Testis (tissue), 5 donors: ENCODE measurements around the gene CREBRF. TPM values are rescaled to one million over a fixed set of nuclear protein-coding genes. Genes with fewer than 3 reads are reported as not detected.

Experiments
- DNase-seq: peaks from one replicate; pipeline ENCODE4 v3.0.0-alpha.2; 2019
- H3K27ac ChIP-seq, 2 donors: fragments of 200-600 bp; sonication (generic); one replicate each; pipeline ENCODE4 v1.5.1; 2019
- H3K27me3 ChIP-seq: fragments of 200-600 bp; sonication (generic); one replicate; pipeline ENCODE4 v1.5.1; 2019
- H3K36me3 ChIP-seq: fragments of 200-600 bp; sonication (generic); one replicate; pipeline ENCODE4 v1.5.1; 2017; ENCODE audit warnings: low read depth; ENCODE audit errors: missing control alignments
- H3K4me1 ChIP-seq: fragments of 200-600 bp; sonication (generic); one replicate; pipeline ENCODE4 v1.5.1; 2019
- H3K4me3 ChIP-seq, 2 donors: fragments of 200-600 bp; sonication (generic); one replicate each; pipeline ENCODE4 v1.5.1; 2017 to 2019
- H3K9me3 ChIP-seq: fragments of 200-600 bp; sonication (generic); one replicate; pipeline ENCODE4 v1.5.1; 2017
- POLR2A ChIP-seq: fragments of 450-650 bp; IDR thresholded peaks from one replicate; pipeline ENCODE4 v1.6.1; 2017; ENCODE audit warnings: antibody characterized with exemption, mild to moderate bottlenecking, moderate library complexity
- WGBS, 2 donors: methylation state at CpG; one replicate each; pipeline ENCODE4 v1.1.5; 2018; 5-methylcytosine and 5-hydroxymethylcytosine counted together
- intact Hi-C: fragments of 100-400 bp; cut with DNase I; formaldehyde crosslinking; loops from one replicate; pipeline ENCODE4 v1.15.1; 2023; ENCODE audit warnings: low total_unique reads
- long read RNA-seq, 2 donors: transcript quantifications; one replicate each; lab custom pipeline, GENCODE V29; 2026
- polyA plus RNA-seq: library from polyadenylated mRNA; stranded (reverse); fragments of 350-450 nt; fragmentation: Illumina TruSeq; extraction: RNeasy Lipid Tissue Mini Kit (QIAGEN cat#74804); gene quantifications from one replicate; pipeline ENCODE4 v1.2.3, GENCODE V29; 2014; ENCODE audit warnings: low read depth, low replicate concordance; ENCODE audit not compliant: insufficient read depth
- total RNA-seq, 2 donors: library from RNA; depleted of rRNA; stranded (reverse); fragments of >200 nt; gene quantifications; one replicate each; pipeline ENCODE4 v1.2.3, GENCODE V29; 2016
- TF ChIP-seq, protein P1 (sequence below), 3 experiments: fragments of 450-650 bp in 2 of 3; fragments of 200-600 bp in 1 of 3; sonication (generic) in 1 of 3; IDR thresholded peaks; one replicate each; pipeline ENCODE4 v1.5.1; 2016 to 2019; ENCODE audit warnings: antibody characterized with exemption in 3 of 3, mild to moderate bottlenecking in 2 of 3, moderate library complexity in 1 of 3

The CREBRF gene, protein sequence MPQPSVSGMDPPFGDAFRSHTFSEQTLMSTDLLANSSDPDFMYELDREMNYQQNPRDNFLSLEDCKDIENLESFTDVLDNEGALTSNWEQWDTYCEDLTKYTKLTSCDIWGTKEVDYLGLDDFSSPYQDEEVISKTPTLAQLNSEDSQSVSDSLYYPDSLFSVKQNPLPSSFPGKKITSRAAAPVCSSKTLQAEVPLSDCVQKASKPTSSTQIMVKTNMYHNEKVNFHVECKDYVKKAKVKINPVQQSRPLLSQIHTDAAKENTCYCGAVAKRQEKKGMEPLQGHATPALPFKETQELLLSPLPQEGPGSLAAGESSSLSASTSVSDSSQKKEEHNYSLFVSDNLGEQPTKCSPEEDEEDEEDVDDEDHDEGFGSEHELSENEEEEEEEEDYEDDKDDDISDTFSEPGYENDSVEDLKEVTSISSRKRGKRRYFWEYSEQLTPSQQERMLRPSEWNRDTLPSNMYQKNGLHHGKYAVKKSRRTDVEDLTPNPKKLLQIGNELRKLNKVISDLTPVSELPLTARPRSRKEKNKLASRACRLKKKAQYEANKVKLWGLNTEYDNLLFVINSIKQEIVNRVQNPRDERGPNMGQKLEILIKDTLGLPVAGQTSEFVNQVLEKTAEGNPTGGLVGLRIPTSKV
- total RNA-seq, result 10 to 100 TPM; 55.6 to 58.4 TPM
- 24.2 TPM for polyA plus RNA-seq
- long read RNA-seq, donor 1, full-length matches to known transcripts, result 7 of 7 reads
- long read RNA-seq, donor 1, partial matches to known transcripts, result 0 of 7 reads
- long read RNA-seq, donor 1, other reads (novel, unspliced or antisense), result 0 of 7 reads
- long read RNA-seq, donor 2, partial matches to known transcripts, result 11 of 14 reads
- long read RNA-seq, donor 2, other reads (novel, unspliced or antisense), result 0 of 14 reads

DNA sequence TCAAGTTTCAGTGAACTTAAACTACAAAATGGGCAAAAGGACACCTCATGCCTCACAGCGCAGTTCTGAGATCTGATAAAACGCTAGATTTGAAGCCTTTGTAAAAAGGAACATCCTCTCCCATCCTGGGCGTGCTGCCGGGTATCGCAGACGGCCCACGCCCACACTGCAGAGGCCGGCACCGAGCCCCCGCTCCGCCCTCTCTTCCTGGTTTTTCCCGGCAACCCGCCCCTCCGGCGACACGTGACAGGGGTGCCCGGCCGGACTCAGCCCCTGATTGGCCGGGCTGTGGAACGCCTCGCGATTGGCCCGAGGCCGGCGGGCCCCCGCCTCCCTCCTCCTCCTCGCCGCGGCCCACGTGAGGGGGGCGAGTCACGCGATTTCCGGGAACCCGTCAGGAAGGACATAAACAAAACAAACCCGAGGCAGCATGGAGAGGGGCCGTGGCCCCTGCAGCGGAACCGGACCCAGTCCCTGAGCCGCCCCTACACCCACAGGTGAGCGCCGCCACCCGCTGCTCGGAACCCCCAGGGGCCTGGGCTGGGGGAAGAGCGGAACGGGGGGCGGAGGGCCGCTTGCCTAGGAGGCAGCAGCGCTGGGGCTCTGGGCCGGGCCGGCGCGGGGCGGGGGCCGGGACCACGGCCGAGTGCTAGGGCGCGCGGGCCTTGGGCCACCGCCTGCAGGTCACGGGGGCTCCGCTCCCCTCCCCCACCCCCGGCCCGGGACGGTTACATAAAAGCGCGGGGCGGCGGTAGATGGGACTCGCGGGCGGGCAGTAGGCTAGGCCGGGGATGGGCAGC lies at the start of gene CREBRF:
CREBRF (plus strand) TSS at position 370 of the 800 bp plus-strand sequence. CDS start 24,424 bp downstream, outside the sequence.
- Histone ChIP-seq H3K36me3 (no peaks in the 10 kb centered on the region), H3K4me3 (peak within 1 kb of the TSS; percentile 96 to 99), H3K27ac (peak within 1 kb of the TSS; percentile 98 to 99), H3K4me1 (peaks cover 6% of the 10 kb centered on the region), H3K9me3 (no peaks in the 10 kb centered on the region), H3K27me3 (no peaks in the 10 kb centered on the region)
- intact Hi-C loops, result no loop called here
- DNase-seq, result peak; percentile 97
- TF ChIP-seq POLR2A, result no peak
- TF ChIP-seq, protein P1, sequence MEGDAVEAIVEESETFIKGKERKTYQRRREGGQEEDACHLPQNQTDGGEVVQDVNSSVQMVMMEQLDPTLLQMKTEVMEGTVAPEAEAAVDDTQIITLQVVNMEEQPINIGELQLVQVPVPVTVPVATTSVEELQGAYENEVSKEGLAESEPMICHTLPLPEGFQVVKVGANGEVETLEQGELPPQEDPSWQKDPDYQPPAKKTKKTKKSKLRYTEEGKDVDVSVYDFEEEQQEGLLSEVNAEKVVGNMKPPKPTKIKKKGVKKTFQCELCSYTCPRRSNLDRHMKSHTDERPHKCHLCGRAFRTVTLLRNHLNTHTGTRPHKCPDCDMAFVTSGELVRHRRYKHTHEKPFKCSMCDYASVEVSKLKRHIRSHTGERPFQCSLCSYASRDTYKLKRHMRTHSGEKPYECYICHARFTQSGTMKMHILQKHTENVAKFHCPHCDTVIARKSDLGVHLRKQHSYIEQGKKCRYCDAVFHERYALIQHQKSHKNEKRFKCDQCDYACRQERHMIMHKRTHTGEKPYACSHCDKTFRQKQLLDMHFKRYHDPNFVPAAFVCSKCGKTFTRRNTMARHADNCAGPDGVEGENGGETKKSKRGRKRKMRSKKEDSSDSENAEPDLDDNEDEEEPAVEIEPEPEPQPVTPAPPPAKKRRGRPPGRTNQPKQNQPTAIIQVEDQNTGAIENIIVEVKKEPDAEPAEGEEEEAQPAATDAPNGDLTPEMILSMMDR (IDR thresholded peaks at IDR 0.05), result no peak
- WGBS, 2 donors, result 0 to 1% methylated on average over 5 to 72 of the region's 74 CpGs

DNA sequence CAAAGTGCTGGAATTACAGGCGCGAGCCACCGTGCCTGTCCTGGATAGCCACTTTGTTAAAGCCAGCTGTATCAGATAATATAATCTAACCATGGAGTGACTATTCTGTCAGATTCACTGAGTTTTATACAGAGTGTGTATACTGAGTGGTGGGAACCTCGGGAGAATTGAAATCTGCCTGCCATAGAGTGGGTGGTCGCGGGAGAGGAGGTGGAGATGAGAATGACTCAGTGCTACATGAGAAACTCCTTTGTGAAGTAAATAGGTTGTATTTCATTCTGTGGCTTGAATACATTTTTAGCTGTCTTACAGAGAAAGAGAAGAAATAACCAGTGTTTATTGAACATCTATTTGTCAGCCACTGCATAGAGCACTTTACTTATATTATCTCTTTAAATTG lies 46.1 kb upstream of the CREBRF start:
- Histone ChIP-seq H3K27ac (no peak overlapping the region), H3K4me1 (peaks cover 14% of the 10 kb centered on the region), H3K27me3 (no peaks in the 10 kb centered on the region), H3K36me3 (no peaks in the 10 kb centered on the region), H3K4me3 (no peak overlapping the region), H3K9me3 (no peaks in the 10 kb centered on the region)
- DNase-seq, result no peak
- intact Hi-C loops, result no loop called here
- TF ChIP-seq, protein P1 (IDR thresholded peaks at IDR 0.05), result no peak
- no peak for TF ChIP-seq POLR2A
- 84 to 86% methylated on average over 6 of the region's 6 CpGs for WGBS, 2 donors

DNA sequence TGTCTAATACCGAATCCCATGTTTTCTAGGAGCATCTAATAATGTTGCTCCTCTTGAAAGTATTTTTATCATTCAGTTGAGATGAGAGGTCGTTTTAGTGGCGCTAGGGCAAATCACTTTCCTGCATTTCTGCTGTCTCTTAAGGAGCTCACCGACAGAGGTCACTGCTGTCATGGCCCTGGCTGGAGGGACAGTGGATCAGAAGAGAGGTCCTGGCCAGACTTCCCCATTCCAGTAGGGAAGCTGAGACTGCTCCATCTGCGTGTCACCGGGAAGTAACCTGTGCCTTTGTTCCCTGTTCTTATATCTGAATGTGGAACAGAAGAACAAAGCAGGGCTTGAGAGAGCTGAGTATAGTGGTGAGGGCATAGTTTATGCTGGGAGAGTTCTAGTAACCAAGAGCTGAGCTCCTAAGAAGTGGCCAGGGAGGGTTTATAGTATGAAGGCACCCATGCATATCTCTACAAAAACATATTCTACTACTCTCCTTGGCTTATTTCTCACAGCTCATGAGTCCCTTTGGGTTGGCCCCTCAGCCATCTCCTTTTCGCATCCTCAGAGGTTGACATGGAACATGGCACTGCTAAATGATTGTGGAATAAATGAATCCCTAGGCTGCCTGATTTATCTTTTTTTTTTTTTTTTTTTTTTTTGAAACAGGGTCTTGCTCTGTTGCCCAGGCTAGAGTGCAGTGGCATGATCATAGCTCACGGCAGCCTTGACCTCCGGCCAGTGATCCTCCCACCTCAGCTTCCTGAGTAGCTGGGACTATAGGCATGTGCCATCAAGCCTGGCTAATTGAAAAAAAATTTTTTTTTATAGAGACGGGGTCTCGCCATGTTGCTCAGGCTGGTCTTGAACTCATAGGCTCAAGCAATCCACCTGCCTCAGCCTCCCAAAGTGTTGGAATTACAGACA lies 45.3 kb upstream of the CREBRF start:
- peak; percentile 76 for DNase-seq
- TF ChIP-seq POLR2A, result no peak
- TF ChIP-seq, protein P1 (IDR thresholded peaks at IDR 0.05), result peak in 2 of 3 experiments; percentile 17 to 26
- Histone ChIP-seq H3K36me3 (no peaks in the 10 kb centered on the region), H3K4me1 (peaks cover 14% of the 10 kb centered on the region), H3K27me3 (no peaks in the 10 kb centered on the region), H3K9me3 (no peaks in the 10 kb centered on the region), H3K27ac (peak overlapping the region in 1 of 2 donors; percentile 50), H3K4me3 (no peak overlapping the region)
- intact Hi-C loops, result no loop called here
- WGBS, 2 donors, result 77% methylated on average over 10 to 11 of the region's 11 CpGs

DNA sequence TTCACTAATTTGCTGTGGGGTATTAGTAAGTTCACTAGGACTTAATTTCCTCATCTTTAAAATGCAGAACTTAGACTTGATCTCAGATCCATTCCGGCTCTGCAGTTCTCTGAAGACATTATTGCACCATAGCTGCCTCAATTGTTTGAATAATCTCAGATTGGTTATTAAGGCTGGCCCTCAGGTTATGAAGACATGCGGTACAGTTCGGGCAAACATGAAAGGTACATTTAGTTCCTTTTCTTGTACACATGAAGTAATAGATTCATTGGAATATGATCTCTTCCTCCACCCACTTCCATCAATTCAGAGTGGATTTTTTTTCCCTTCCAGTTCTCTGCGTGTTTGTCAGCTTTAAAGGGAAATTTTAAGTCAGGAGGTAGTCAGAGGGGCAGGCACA lies 44.6 kb upstream of the CREBRF start:
- no peak for TF ChIP-seq POLR2A
- TF ChIP-seq, protein P1 (IDR thresholded peaks at IDR 0.05), result no peak

More for the DNA sequence above, 44.6 kb upstream of the CREBRF start:
- DNase-seq, result no peak
- H3K27me3 ChIP-seq, result no peaks in the 10 kb centered on the region
- no peaks in the 10 kb centered on the region for H3K36me3 ChIP-seq
- peaks cover 16% of the 10 kb centered on the region for H3K4me1 ChIP-seq
- peak overlapping the region in 1 of 2 donors; percentile 50 for H3K27ac ChIP-seq
- no peak overlapping the region for H3K4me3 ChIP-seq
- WGBS, 2 donors, result 65 to 73% methylated on average over 4 of the region's 4 CpGs
- H3K9me3 ChIP-seq, result no peaks in the 10 kb centered on the region
- intact Hi-C loops, result no loop called here
